ENCODE results near the gene DCBLD2.

GRCh38 chr3:98921957-98922356 is 20.5 kb upstream of the DCBLD2 start:
- TF ChIP-seq MAFK (IDR thresholded peaks at IDR 0.05; ENCODE audit: low read depth, low read length) (no peak), CTCF (conservative IDR thresholded peaks at IDR 0.05; ENCODE audit: low read depth, low read length) (no peak), POLR2A (IDR thresholded peaks at IDR 0.05; ENCODE audit: low read depth, low read length) (no peak), FOS (IDR thresholded peaks at IDR 0.05; ENCODE audit: low read depth, low read length) (no peak)
